Cardiac fibroblast (primary cell): ENCODE measurements around the gene PIGL.
"Not testable (repeated sequence)": the region's sequence is repeated elsewhere in the genome, so short reads cannot be mapped to it uniquely, and the experiment has no call there.

ENCODE experiments used
- DNase-seq, 2 donors: peaks; one replicate each; pipeline versions ENCODE4 v3.0.0 to v3.0.0-alpha.2; 2010; ENCODE audit warnings: low read depth in 2 of 2
- H3K4me3 ChIP-seq, 2 donors: replicated peaks in 1 of 2; 1 replicate in 1 of 2; 2 replicates in 1 of 2; pipeline ENCODE4 v1.5.1; 2011; ENCODE audit warnings: low read depth in 2 of 2, low read length in 2 of 2, mild to moderate bottlenecking in 2 of 2, moderate library complexity in 1 of 2
- CTCF ChIP-seq: IDR thresholded peaks from one replicate; pipeline ENCODE4 v1.5.1; 2011; ENCODE audit warnings: low read depth, mild to moderate bottlenecking, low read length, inconsistent platforms

PIGL gene

GRCh38 chr17:16211590-16211989, 5.4 kb upstream of the PIGL start:
- no peak for TF ChIP-seq CTCF
- DNase-seq = no peak
- no peak overlapping the region for H3K4me3 ChIP-seq

DNA sequence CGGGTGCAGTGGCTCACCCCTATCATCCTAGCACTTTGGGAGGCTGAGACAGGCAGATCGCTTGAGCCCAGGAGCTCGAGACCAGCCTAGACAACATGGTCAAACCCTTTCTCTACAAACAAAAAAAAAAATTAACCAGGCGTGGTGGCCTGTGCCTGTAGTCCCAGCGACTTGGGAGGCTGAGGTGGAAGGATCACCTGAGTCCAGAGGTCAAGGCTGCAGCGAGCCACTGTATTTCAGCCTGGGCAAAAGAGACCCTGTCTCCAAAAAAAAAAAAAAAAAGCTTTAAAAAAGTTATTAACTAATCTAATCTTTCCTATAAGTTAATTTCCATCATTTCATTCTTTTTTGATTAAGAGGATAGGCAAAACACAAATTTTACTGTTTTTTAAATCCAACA, 4.2 kb upstream of the PIGL start:
- DNase-seq = no peak
- no peak overlapping the region for H3K4me3 ChIP-seq
- no peak for TF ChIP-seq CTCF

DNA sequence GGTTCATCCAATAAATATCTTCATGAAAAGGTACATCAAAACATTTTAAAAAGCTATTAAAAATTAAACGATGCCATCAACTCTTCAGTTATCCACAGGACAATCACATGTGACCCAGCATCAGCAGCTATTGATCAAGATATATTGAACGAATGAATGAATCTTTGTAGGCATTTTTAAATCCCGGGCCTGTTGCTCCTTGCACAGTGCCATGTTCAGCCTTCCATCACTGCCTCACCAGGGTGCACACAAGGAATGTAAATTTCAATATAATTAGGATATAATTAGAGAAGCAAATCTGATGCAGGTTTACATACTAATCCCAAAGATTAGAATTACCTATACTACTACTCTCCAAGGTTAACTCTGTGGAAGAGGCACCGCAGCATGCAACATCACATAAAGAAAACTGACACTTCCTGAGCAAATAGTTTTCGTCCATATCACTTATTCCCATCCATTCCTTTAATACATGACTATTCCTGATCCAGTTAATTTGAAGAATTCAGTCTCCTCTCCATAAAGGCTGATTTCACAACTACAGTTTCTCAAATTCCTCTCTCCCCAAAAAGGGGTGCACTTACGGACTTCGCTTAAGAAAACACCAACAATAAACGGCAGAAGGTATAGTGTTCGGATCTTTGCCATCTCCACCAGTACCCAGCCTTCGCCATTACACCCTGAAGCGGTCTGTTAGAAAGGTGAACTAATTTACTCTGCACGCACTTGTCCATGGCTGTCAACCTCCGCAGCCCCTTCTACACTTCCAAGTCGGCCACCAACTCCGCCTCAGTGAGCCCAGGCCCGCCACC, 2.6 kb upstream of the PIGL start:
- peak overlapping the region; percentile 66 to 89 for H3K4me3 ChIP-seq
- TF ChIP-seq CTCF = no peak
- DNase-seq = peak in 1 of 2 donors; percentile 16

- H3K4me3 ChIP-seq = peak overlapping the region; percentile 66 to 89
- no peak for TF ChIP-seq CTCF
- peak; percentile 34 to 38 for DNase-seq
Measured at GRCh38 chr17:16215002-16215272, 2.1 kb upstream of the PIGL start.

DNA sequence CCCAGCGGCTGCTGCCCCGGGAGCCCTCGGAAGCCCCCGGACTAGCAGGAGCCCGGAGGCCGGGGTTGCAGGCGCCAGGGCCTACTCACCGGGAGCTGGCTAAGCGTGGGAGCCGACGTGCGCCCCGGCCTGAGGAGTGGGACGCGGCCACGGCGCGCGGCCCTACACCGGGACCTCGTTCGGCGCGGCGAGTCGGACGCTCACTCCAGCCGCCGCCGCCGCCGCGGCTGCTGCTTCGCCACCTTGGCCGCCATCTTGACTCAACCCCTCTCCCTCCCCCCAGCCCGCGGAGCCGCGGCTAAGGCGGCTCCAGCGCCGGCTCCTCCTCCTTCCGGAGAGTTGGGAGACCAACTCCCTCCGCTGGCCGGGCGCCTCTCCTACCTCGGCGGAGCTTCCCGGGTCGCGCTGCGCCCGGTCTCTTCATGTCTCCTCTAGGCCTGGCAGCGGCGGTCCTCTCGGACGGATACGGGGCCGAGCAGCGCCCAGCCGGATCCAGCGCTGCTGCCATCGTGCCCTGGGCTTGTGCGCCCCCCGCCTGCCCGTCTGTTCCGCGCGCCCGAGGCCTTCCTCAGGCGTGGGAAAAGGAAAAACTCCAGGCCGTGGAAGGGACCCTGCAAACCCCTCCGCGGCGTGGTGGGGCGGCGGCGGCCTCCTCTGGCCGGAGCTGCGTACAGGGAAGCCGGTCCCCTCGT, 1.6 kb upstream of the PIGL start, which contains the start of gene NCOR1:
NCOR1 (minus strand) TSS at position 262 of the 692 bp plus-strand sequence. CDS start 20,965 bp downstream, outside the sequence.
- peak; percentile 93 to 96 for DNase-seq
- TF ChIP-seq CTCF = peak; percentile 40
- peak within 1 kb of the TSS; percentile 66 to 89 for H3K4me3 ChIP-seq

DNA sequence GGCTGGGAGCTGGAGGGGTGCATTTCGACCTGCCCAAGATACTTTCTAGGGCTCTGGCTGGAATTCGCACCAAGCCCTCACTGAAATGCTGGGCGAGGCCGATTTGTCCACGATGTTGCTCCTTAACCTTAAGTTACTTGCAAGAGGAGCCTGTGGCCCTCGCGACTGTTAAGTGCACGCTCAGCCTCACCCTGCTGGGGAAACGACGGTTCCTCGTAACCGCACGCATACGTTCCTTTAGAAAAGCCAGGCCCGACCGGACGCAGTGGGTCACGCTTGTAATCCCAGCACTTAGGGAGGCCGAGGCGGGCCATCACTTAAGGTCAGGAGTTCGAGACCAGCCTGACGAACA, 1.1 kb upstream of the PIGL start:
- TF ChIP-seq CTCF = no peak
- peak overlapping the region; percentile 66 to 89 for H3K4me3 ChIP-seq
- DNase-seq = no peak

GRCh38 chr17:16216341-16217001, 539 bp upstream of the PIGL start:
- not testable (repeated sequence) for DNase-seq

More at GRCh38 chr17:16216341-16217001, 539 bp upstream of the PIGL start:
- H3K4me3 ChIP-seq = peak overlapping the region; percentile 66 to 88
